ENCODE measurements around the gene OSBPL9. TPM values are rescaled to one million over a fixed set of nuclear protein-coding genes. Genes with fewer than 3 reads are reported as not detected.

The OSBPL9 gene
- total and polyA plus RNA-seq, 10 of the 15 experiments (the other 5 are each of a cell fraction or from before 2014, with no cell fraction given), result 25.9 to 156 (median 108) TPM

GRCh38 chr1:51712590-51712989 lies 95.7 kb downstream of the OSBPL9 start:
- no peak overlapping the region for H3K4me2 ChIP-seq (ENCODE audit: control insufficient read depth, insufficient read depth)
- no peaks in the 10 kb centered on the region for H4K20me1 ChIP-seq (ENCODE audit: control insufficient read depth, insufficient read depth)
- CTCF ChIA-PET, result interaction anchor here (1.1 to 1.4 kb wide), 2 partner anchors 12 to 55 kb away, joined by 3 to 4 read pairs; no protein-coding TSS in a partner anchor
- WGBS (ENCODE audit: insufficient coverage, insufficient replicate concordance, low lambda C conversion rate, missing lambda C conversion rate), result 95% methylated on average over 1 of the region's 1 CpG
- no peak overlapping the region for H3K4me3 ChIP-seq
- ATAC-seq (no peak), DNase-seq (ENCODE audit: low read depth, low spot score) (no peak), FAIRE-seq (no peak)
- H3K27me3 ChIP-seq (replicated peaks in 1 of 2; ENCODE audit: control insufficient read depth in 2 of 2, insufficient read depth in 2 of 2, low read length in 1 of 2), result no peaks in the 10 kb centered on the region
- H3K9me3 ChIP-seq (replicated peaks; ENCODE audit: control insufficient read depth, insufficient read depth, low read length), result no peaks in the 10 kb centered on the region
- intact Hi-C loops (cut with micrococcal nuclease; ENCODE audit: unreplicated experiment) (no loop called here), in situ Hi-C loops (cut with MboI) (no loop called here)
- RAD21 ChIA-PET (ENCODE audit: unreplicated experiment), result no interaction called here
- H3K79me2 ChIP-seq (ENCODE audit: control insufficient read depth, insufficient read depth, low read length), result no peaks in the 10 kb centered on the region
- no peak overlapping the region for H3K9ac ChIP-seq (ENCODE audit: control insufficient read depth, insufficient read depth, low read length)
- H3K4me1 ChIP-seq (ENCODE audit: control insufficient read depth, insufficient read depth, low read length), result peaks cover 9% of the 10 kb centered on the region; the same call in 1 of the 2 replicates
- BruUV-seq (replicated peaks), result no TSS peak
- H2AFZ ChIP-seq (ENCODE audit: control insufficient read depth, low read depth, low read length), result no peak overlapping the region
- POLR2A ChIA-PET, result no interaction called here
- H3K36me3 ChIP-seq (ENCODE audit: control insufficient read depth in 2 of 2, insufficient read depth in 2 of 2, low read length in 1 of 2), result no peaks in the 10 kb centered on the region
- TF ChIP-seq HDAC6 (IDR thresholded peaks at IDR 0.05; ENCODE audit: unreplicated experiment), result no peak
- TF ChIP-seq WRNIP1 (IDR thresholded peaks at IDR 0.05; ENCODE audit: borderline replicate concordance, low read depth, low read length), result no peak
- no peak for TF ChIP-seq TCF12 (IDR thresholded peaks at IDR 0.05; ENCODE audit: low read depth, low read length)
- no peak for TF ChIP-seq SMAD1 (IDR thresholded peaks at IDR 0.05; ENCODE audit: low read depth, partially characterized antibody)
- no peak for TF ChIP-seq ZBED1 (IDR thresholded peaks at IDR 0.05; ENCODE audit: borderline replicate concordance)
- no peak for TF ChIP-seq BMI1 (IDR thresholded peaks at IDR 0.05; ENCODE audit: borderline replicate concordance)
- no peak for TF ChIP-seq EP300 (IDR thresholded peaks at IDR 0.05; ENCODE audit: borderline replicate concordance in 1 of 2, control insufficient read depth in 1 of 2, low read depth in 2 of 2, low read length in 2 of 2)
- TF ChIP-seq CBX3 (IDR thresholded peaks at IDR 0.05; ENCODE audit: borderline replicate concordance, low read depth), result no peak
- no peak overlapping the region for H3K27ac ChIP-seq (ENCODE audit: control insufficient read depth, insufficient read depth)
- SMC1A ChIA-PET (ENCODE audit: uncharacterized antibody, unreplicated experiment), result interaction anchor here (2.4 kb wide), 1 partner anchor 12 kb away, joined by 11 read pairs; no protein-coding TSS in a partner anchor
